DND-41 (cell line): ENCODE measurements around the gene GGA2.

Source experiments
- EZH2 ChIP-seq: IDR thresholded peaks from 3 replicates; pipeline ENCODE4 v1.6.1; 2012; ENCODE audit warnings: borderline replicate concordance, low read depth, mild to moderate bottlenecking, moderate library complexity, low read length, inconsistent platforms; ENCODE audit not compliant: severe bottlenecking
- TF ChIP-seq, protein P1 (sequence below): IDR thresholded peaks from 2 replicates; pipeline ENCODE4 v1.5.1; 2012; ENCODE audit warnings: borderline replicate concordance, low read length, moderate library complexity, mild to moderate bottlenecking; ENCODE audit not compliant: poor library complexity, severe bottlenecking; ENCODE audit errors: extremely low read depth

GRCh38 chr16:23414731-23415130 is 95.6 kb downstream of the GGA2 start:
- no peak for TF ChIP-seq EZH2
- TF ChIP-seq, protein P1, sequence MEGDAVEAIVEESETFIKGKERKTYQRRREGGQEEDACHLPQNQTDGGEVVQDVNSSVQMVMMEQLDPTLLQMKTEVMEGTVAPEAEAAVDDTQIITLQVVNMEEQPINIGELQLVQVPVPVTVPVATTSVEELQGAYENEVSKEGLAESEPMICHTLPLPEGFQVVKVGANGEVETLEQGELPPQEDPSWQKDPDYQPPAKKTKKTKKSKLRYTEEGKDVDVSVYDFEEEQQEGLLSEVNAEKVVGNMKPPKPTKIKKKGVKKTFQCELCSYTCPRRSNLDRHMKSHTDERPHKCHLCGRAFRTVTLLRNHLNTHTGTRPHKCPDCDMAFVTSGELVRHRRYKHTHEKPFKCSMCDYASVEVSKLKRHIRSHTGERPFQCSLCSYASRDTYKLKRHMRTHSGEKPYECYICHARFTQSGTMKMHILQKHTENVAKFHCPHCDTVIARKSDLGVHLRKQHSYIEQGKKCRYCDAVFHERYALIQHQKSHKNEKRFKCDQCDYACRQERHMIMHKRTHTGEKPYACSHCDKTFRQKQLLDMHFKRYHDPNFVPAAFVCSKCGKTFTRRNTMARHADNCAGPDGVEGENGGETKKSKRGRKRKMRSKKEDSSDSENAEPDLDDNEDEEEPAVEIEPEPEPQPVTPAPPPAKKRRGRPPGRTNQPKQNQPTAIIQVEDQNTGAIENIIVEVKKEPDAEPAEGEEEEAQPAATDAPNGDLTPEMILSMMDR: no peak
